MM.1S (cell line): ENCODE measurements around the gene CGRRF1.

ENCODE experiments used
- EZH2 ChIP-seq: fragments of 300-600 bp; sonication (generic); optimal IDR thresholded peaks from 2 replicates; pipeline ENCODE3; 2017; ENCODE audit warnings: low read depth, mild to moderate bottlenecking, antibody characterized with exemption, low read length, mixed read lengths
- EZH2phosphoT487 ChIP-seq: fragments of 300-600 bp; sonication (generic); IDR thresholded peaks from 2 replicates; pipeline ENCODE4 v1.6.1; 2018; ENCODE audit warnings: antibody characterized with exemption, low read length
- TF ChIP-seq, protein P1 (sequence below): fragments of 300-600 bp; sonication (generic); IDR thresholded peaks from 2 replicates; pipeline ENCODE4 v1.5.1; 2016; ENCODE audit warnings: antibody characterized with exemption, low read length, mixed read lengths

DNA sequence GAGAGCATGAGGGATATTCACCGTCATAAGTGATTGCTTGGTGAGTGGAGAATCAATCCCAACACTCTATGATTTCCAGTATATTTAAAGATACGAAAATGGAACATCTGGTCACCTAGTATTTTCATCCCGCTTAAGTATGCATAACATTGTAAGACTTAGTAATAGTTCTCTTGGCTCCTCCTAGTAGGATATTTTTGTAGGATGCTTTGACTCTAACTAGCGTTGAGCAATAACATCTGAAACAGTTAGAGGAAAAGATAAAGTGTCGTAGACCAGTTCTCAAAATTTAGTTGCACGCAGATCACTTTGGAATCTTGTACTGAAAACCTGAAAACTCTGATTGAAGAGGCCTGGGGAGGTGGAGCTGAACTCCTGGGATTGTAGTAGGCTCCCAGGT is 64.8 kb downstream of the CGRRF1 start:
- no peak for TF ChIP-seq EZH2
- TF ChIP-seq, protein P1, sequence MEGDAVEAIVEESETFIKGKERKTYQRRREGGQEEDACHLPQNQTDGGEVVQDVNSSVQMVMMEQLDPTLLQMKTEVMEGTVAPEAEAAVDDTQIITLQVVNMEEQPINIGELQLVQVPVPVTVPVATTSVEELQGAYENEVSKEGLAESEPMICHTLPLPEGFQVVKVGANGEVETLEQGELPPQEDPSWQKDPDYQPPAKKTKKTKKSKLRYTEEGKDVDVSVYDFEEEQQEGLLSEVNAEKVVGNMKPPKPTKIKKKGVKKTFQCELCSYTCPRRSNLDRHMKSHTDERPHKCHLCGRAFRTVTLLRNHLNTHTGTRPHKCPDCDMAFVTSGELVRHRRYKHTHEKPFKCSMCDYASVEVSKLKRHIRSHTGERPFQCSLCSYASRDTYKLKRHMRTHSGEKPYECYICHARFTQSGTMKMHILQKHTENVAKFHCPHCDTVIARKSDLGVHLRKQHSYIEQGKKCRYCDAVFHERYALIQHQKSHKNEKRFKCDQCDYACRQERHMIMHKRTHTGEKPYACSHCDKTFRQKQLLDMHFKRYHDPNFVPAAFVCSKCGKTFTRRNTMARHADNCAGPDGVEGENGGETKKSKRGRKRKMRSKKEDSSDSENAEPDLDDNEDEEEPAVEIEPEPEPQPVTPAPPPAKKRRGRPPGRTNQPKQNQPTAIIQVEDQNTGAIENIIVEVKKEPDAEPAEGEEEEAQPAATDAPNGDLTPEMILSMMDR = no peak
- TF ChIP-seq EZH2phosphoT487 = no peak
